Erythroblast (primary cell): ENCODE measurements around the gene SPSB3.

ENCODE experiments used
- DNase-seq, 2 experiments: peaks; one replicate each; lab custom pipeline; 2025; lab: John Stamatoyannopoulos, UW
- GATA1 ChIP-seq: IDR thresholded peaks from 2 replicates; pipeline ENCODE4 v1.6.1; 2011; ENCODE audit warnings: low read depth, mild to moderate bottlenecking, control low read depth, low read length, moderate library complexity
- POLR2A ChIP-seq: IDR thresholded peaks from 2 replicates; pipeline ENCODE4 v1.6.1; 2011; ENCODE audit warnings: mild to moderate bottlenecking, low read length

The SPSB3 gene

GRCh38 chr16:1788095-1788707 lies 5.8 kb upstream of the SPSB3 start:
- no peak for DNase-seq
- TF ChIP-seq POLR2A: no peak
- no peak for TF ChIP-seq GATA1

GRCh38 chr16:1787322-1788094 lies 5.1 kb upstream of the SPSB3 start:
- no peak for DNase-seq
- no peak for TF ChIP-seq POLR2A
- TF ChIP-seq GATA1: no peak

- no peak for DNase-seq
- TF ChIP-seq POLR2A (no peak), GATA1 (no peak)
Measured at GRCh38 chr16:1787056-1787321, 4.6 kb upstream of the SPSB3 start.

- no peak for DNase-seq
- TF ChIP-seq GATA1: no peak
- TF ChIP-seq POLR2A: no peak
Measured at GRCh38 chr16:1786242-1787055, 4.1 kb upstream of the SPSB3 start.

GRCh38 chr16:1785846-1786170 lies 3.4 kb upstream of the SPSB3 start:
- TF ChIP-seq POLR2A (no peak), GATA1 (no peak)
- DNase-seq: no peak

GRCh38 chr16:1784977-1785845 lies 2.8 kb upstream of the SPSB3 start:
- TF ChIP-seq POLR2A (no peak), GATA1 (no peak)
- no peak for DNase-seq

- no peak for TF ChIP-seq POLR2A
- no peak for TF ChIP-seq GATA1
- DNase-seq: peak; percentile 67 to 74
Measured at GRCh38 chr16:1781758-1782407, 488 bp downstream of the SPSB3 start.

- DNase-seq: no peak
- TF ChIP-seq POLR2A (no peak), GATA1 (no peak)
Measured at GRCh38 chr16:1781254-1781653, 1.1 kb downstream of the SPSB3 start.

- DNase-seq: no peak
- no peak for TF ChIP-seq POLR2A
- TF ChIP-seq GATA1: no peak
Measured at GRCh38 chr16:1780677-1781072, 1.7 kb downstream of the SPSB3 start.

- no peak for DNase-seq
- TF ChIP-seq POLR2A (peak; percentile 28), GATA1 (no peak)
Measured at GRCh38 chr16:1779741-1780676, 2.4 kb downstream of the SPSB3 start.

- DNase-seq: no peak
- TF ChIP-seq POLR2A (no peak), GATA1 (no peak)
Measured at GRCh38 chr16:1779234-1779701, 3.1 kb downstream of the SPSB3 start.

GRCh38 chr16:1778200-1779179 lies 3.9 kb downstream of the SPSB3 start:
- TF ChIP-seq GATA1 (no peak), POLR2A (no peak)
- DNase-seq: no peak
